Calu3 (cell line): ENCODE measurements around the gene LYPD6. TPM values are rescaled to one million over a fixed set of nuclear protein-coding genes. Genes with fewer than 3 reads are reported as not detected.

Experiments used
- BruUV-seq: library from RNA; stranded (reverse); fragments of 400-500 nt; replicated peaks from 2 replicates; lab custom pipeline; 2021; lab: Mats Ljungman, UMichigan
- CTCF ChIA-PET: fragments of 300-600 bp; sonication (Branson Sonifier 250); formaldehyde crosslinking; loops from one replicate; lab custom pipeline; 2022; ENCODE audit warnings: antibody characterized with exemption; lab: Charles Lee
- DNase-seq: peaks from one replicate; pipeline ENCODE4 v3.0.0; 2022
- H3K27ac Mint-ChIP-seq: one replicate; pipeline ENCODE4 v1.8.0; 2022; ENCODE audit warnings: mixed read lengths; ENCODE audit not compliant: unreplicated experiment
- H3K27me3 Mint-ChIP-seq: one replicate; pipeline ENCODE4 v1.8.0; 2022; ENCODE audit warnings: mixed read lengths; ENCODE audit not compliant: unreplicated experiment
- H3K36me3 Mint-ChIP-seq: one replicate; pipeline ENCODE4 v1.8.0; 2022; ENCODE audit warnings: mild to moderate bottlenecking, moderate library complexity, mixed read lengths; ENCODE audit not compliant: insufficient read depth, unreplicated experiment
- H3K4me1 Mint-ChIP-seq: one replicate; pipeline ENCODE4 v1.8.0; 2022; ENCODE audit warnings: mild to moderate bottlenecking, low read depth, mixed read lengths; ENCODE audit not compliant: unreplicated experiment
- H3K4me3 Mint-ChIP-seq: one replicate; pipeline ENCODE4 v1.8.0; 2022; ENCODE audit warnings: mild to moderate bottlenecking, low read depth, moderate library complexity, mixed read lengths; ENCODE audit not compliant: unreplicated experiment
- H3K9me3 Mint-ChIP-seq: one replicate; pipeline ENCODE4 v1.8.0; 2022; ENCODE audit warnings: low read depth, mixed read lengths; ENCODE audit not compliant: unreplicated experiment
- intact Hi-C: fragments of 100-400 bp; cut with micrococcal nuclease; formaldehyde crosslinking; loops from one replicate; pipeline ENCODE4 v1.10.0; 2022; ENCODE audit not compliant: unreplicated experiment
- total RNA-seq: library from RNA; stranded (reverse); gene quantifications from 2 replicates; pipeline ENCODE4 v1.2.3, GENCODE V29; 2022
- TF ChIP-seq, protein P1 (sequence below): fragments of 200-600 bp; IDR thresholded peaks from one replicate; pipeline ENCODE4 v1.8.0; 2022; ENCODE audit warnings: antibody characterized with exemption; ENCODE audit not compliant: unreplicated experiment

The LYPD6 gene
- total RNA-seq, 1 experiment from 2014 or later = 3.4 TPM

DNA sequence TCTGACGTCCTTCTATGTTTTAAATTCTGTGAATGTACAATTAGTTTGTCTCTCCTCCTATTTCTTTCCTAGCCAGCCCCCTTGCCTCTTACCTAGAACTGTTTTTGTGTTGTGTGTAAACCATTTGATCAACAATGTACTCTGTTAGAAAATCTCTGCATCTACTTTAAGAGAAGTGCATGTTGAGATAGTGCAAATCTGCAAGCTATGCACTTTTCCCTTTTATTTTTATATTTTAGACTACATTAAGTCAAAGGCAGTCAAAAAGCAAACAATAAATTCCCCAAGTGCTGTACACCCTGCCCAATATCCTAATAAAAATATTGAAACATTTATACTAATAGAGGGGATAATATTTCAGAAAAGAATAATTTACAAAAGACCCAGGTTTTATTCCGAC, 13.7 kb downstream of the LYPD6 start:
- Mint-ChIP-seq H3K36me3 (no peaks in the 10 kb centered on the region), H3K27ac (no peak overlapping the region), H3K4me1 (no peaks in the 10 kb centered on the region), H3K27me3 (peaks cover 12% of the 10 kb centered on the region), H3K4me3 (no peak overlapping the region), H3K9me3 (no peaks in the 10 kb centered on the region)
- TF ChIP-seq, protein P1, sequence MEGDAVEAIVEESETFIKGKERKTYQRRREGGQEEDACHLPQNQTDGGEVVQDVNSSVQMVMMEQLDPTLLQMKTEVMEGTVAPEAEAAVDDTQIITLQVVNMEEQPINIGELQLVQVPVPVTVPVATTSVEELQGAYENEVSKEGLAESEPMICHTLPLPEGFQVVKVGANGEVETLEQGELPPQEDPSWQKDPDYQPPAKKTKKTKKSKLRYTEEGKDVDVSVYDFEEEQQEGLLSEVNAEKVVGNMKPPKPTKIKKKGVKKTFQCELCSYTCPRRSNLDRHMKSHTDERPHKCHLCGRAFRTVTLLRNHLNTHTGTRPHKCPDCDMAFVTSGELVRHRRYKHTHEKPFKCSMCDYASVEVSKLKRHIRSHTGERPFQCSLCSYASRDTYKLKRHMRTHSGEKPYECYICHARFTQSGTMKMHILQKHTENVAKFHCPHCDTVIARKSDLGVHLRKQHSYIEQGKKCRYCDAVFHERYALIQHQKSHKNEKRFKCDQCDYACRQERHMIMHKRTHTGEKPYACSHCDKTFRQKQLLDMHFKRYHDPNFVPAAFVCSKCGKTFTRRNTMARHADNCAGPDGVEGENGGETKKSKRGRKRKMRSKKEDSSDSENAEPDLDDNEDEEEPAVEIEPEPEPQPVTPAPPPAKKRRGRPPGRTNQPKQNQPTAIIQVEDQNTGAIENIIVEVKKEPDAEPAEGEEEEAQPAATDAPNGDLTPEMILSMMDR = no peak
- no TSS peak for BruUV-seq
- intact Hi-C loops = no loop called here
- no peak for DNase-seq
- CTCF ChIA-PET = no interaction called here

- peaks cover 18% of the 10 kb centered on the region for H3K27me3 Mint-ChIP-seq
Measured at GRCh38 chr2:149346272-149346671, 15.9 kb downstream of the LYPD6 start.

DNA sequence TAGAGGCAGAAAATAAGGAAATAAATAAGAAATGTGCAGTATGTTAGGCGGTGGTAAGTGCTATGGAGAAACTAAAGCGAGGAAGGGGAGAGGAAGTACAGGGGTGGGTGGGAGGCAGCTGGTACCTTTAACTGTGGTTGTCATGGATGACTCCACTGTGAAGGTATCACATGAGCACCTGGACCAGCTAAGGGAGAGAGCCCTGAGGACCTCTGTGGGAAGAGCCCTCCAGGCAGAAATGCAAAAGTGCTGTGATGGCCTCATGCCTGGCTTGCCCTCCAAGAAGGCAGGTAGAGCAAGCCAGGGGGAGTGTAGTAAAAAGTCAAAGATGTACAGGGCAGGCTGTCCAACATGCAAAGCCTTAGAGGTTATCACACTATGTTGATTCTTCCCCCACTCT, 17.9 kb downstream of the LYPD6 start:
- TF ChIP-seq, protein P1 = no peak

More at GRCh38 chr2:149346272-149346671, 15.9 kb downstream of the LYPD6 start:
- TF ChIP-seq, protein P1 = no peak
- H3K36me3 Mint-ChIP-seq = no peaks in the 10 kb centered on the region
- H3K4me1 Mint-ChIP-seq = no peaks in the 10 kb centered on the region
- H3K4me3 Mint-ChIP-seq = no peak overlapping the region
- intact Hi-C loops = no loop called here
- DNase-seq = no peak
- BruUV-seq = no TSS peak
- CTCF ChIA-PET = no interaction called here
- H3K27ac Mint-ChIP-seq = no peak overlapping the region
- H3K9me3 Mint-ChIP-seq = no peaks in the 10 kb centered on the region

GRCh38 chr2:149353421-149353820, 23.0 kb downstream of the LYPD6 start:
- CTCF ChIA-PET = no interaction called here
- BruUV-seq = no TSS peak

More for the DNA sequence above, 17.9 kb downstream of the LYPD6 start:
- no peak overlapping the region for H3K4me3 Mint-ChIP-seq
- no peaks in the 10 kb centered on the region for H3K36me3 Mint-ChIP-seq
- no peak for DNase-seq
- intact Hi-C loops = no loop called here
- peaks cover 18% of the 10 kb centered on the region for H3K27me3 Mint-ChIP-seq
- CTCF ChIA-PET = no interaction called here
- BruUV-seq = no TSS peak
- H3K4me1 Mint-ChIP-seq = no peaks in the 10 kb centered on the region
- no peaks in the 10 kb centered on the region for H3K9me3 Mint-ChIP-seq
- no peak overlapping the region for H3K27ac Mint-ChIP-seq

More at GRCh38 chr2:149353421-149353820, 23.0 kb downstream of the LYPD6 start:
- DNase-seq = no peak
- Mint-ChIP-seq H3K27ac (no peak overlapping the region), H3K9me3 (no peaks in the 10 kb centered on the region), H3K36me3 (no peaks in the 10 kb centered on the region), H3K4me3 (no peak overlapping the region), H3K4me1 (no peaks in the 10 kb centered on the region), H3K27me3 (peaks cover 13% of the 10 kb centered on the region)
- TF ChIP-seq, protein P1 = no peak
- intact Hi-C loops = no loop called here
